Fibroblast of villous mesenchyme (primary cell): ENCODE results near the gene TMEM63A. TPM values are rescaled to one million over a fixed set of nuclear protein-coding genes. Genes with fewer than 3 reads are reported as not detected.

Experiments
- DNase-seq: peaks from one replicate; pipeline ENCODE4 v3.0.0-alpha.2; 2010; ENCODE audit warnings: low read depth
- H3K4me3 ChIP-seq: 2 replicates; pipeline ENCODE4 v1.5.1; 2011; ENCODE audit warnings: low read depth, mild to moderate bottlenecking, low read length
- CTCF ChIP-seq: IDR thresholded peaks from 2 replicates; pipeline ENCODE4 v1.5.1; 2012; ENCODE audit warnings: low read depth, mild to moderate bottlenecking, low read length; ENCODE audit not compliant: insufficient read depth
- total RNA-seq: library from RNA; depleted of rRNA; stranded (reverse); fragments of >200 nt; gene quantifications from 2 replicates; pipeline ENCODE4 v1.2.3, GENCODE V29; 2012

Gene TMEM63A
- total RNA-seq, 1 donor: 26.3 TPM

- no peak overlapping the region for H3K4me3 ChIP-seq
- peak; percentile 65 for DNase-seq
- TF ChIP-seq CTCF: no peak
These were observed 30.4 kb downstream of the TMEM63A start for GRCh38 chr1:225851805-225852204.

GRCh38 chr1:225850370-225850769, 31.8 kb downstream of the TMEM63A start:
- TF ChIP-seq CTCF: no peak
- DNase-seq: no peak
- no peak overlapping the region for H3K4me3 ChIP-seq

GRCh38 chr1:225849925-225850324, 32.3 kb downstream of the TMEM63A start:
- no peak overlapping the region for H3K4me3 ChIP-seq
- TF ChIP-seq CTCF: no peak
- no peak for DNase-seq

GRCh38 chr1:225848030-225848955, 33.9 kb downstream of the TMEM63A start:
- DNase-seq: peak; percentile 22
- no peak for TF ChIP-seq CTCF

GRCh38 chr1:225847610-225848009, 34.6 kb downstream of the TMEM63A start:
- DNase-seq: no peak
- no peak overlapping the region for H3K4me3 ChIP-seq
- TF ChIP-seq CTCF: no peak

More at GRCh38 chr1:225848030-225848955, 33.9 kb downstream of the TMEM63A start:
- no peak overlapping the region for H3K4me3 ChIP-seq

- H3K4me3 ChIP-seq: no peak overlapping the region
- no peak for DNase-seq
- TF ChIP-seq CTCF: no peak
These were observed 35.6 kb downstream of the TMEM63A start for GRCh38 chr1:225846331-225847310.
